CD4-positive, alpha-beta T cell treated with Interleukin-4 for 1 hour (primary cell): ENCODE measurements around the gene TBL3.
A peak's percentile ranks its signal among the peaks of the same experiment; 100 is the strongest.
"Not testable (repeated sequence)": the region's sequence is repeated elsewhere in the genome, so short reads cannot be mapped to it uniquely, and the experiment has no call there.

Experiments used
- DNase-seq, 2 donors: peaks; one replicate each; pipeline ENCODE4 v3.0.0-alpha.2; 2020 to 2022

The TBL3 gene

GRCh38 chr16:1971796-1972489, at the start of gene TBL3:
Gene TBL3 (plus strand): TSS chr16:1972053. CDS start chr16:1972165, 112 bp downstream.
- DNase-seq: peak; percentile 96 to 97

- DNase-seq: no peak
These were observed 49.5 kb upstream of the TBL3 start for GRCh38 chr16:1922357-1922756.

- no peak for DNase-seq
These were observed 48.4 kb upstream of the TBL3 start for GRCh38 chr16:1923299-1924034.

GRCh38 chr16:1924095-1924494, 47.8 kb upstream of the TBL3 start:
- no peak for DNase-seq

GRCh38 chr16:1926271-1926670, 45.6 kb upstream of the TBL3 start:
- DNase-seq: no peak

GRCh38 chr16:1929105-1929504, 42.7 kb upstream of the TBL3 start:
- no peak for DNase-seq

- peak; percentile 90 to 91 for DNase-seq
These were observed 42.1 kb upstream of the TBL3 start for GRCh38 chr16:1929578-1930337.

GRCh38 chr16:1930338-1930720, 41.5 kb upstream of the TBL3 start:
- no peak for DNase-seq

GRCh38 chr16:1932050-1933028, 39.5 kb upstream of the TBL3 start:
- DNase-seq: no peak

GRCh38 chr16:1933097-1933661, 38.7 kb upstream of the TBL3 start:
- DNase-seq: no peak

GRCh38 chr16:1936945-1937479, 34.8 kb upstream of the TBL3 start:
- DNase-seq: no peak

- peak in 1 of 2 donors; percentile 59 for DNase-seq
These were observed 33.5 kb upstream of the TBL3 start for GRCh38 chr16:1938316-1938715.

- no peak for DNase-seq
These were observed 32.9 kb upstream of the TBL3 start for GRCh38 chr16:1938910-1939309.

GRCh38 chr16:1939833-1940232, 32.0 kb upstream of the TBL3 start:
- not testable (repeated sequence) for DNase-seq

- no peak for DNase-seq
These were observed 31.3 kb upstream of the TBL3 start for GRCh38 chr16:1940273-1941161.

GRCh38 chr16:1941162-1942046, 30.4 kb upstream of the TBL3 start:
- no peak for DNase-seq

- DNase-seq: peak in 1 of 2 donors; percentile 51
These were observed 29.6 kb upstream of the TBL3 start for GRCh38 chr16:1942047-1942809.

GRCh38 chr16:1942810-1943726, 28.8 kb upstream of the TBL3 start, which contains the start of gene MSRB1:
Gene MSRB1 (minus strand): TSS chr16:1943199. CDS start chr16:1943156, 43 bp downstream.
- DNase-seq: peak; percentile 98 to 99
